ENCODE measurements around the gene KDELR3. TPM values are rescaled to one million over a fixed set of nuclear protein-coding genes. Genes with fewer than 3 reads are reported as not detected.

KDELR3 gene
- polyA plus RNA-seq, 1 donor (not counting 4 experiments of a cell fraction or from before 2014, with no cell fraction given): 10.1 TPM

DNA sequence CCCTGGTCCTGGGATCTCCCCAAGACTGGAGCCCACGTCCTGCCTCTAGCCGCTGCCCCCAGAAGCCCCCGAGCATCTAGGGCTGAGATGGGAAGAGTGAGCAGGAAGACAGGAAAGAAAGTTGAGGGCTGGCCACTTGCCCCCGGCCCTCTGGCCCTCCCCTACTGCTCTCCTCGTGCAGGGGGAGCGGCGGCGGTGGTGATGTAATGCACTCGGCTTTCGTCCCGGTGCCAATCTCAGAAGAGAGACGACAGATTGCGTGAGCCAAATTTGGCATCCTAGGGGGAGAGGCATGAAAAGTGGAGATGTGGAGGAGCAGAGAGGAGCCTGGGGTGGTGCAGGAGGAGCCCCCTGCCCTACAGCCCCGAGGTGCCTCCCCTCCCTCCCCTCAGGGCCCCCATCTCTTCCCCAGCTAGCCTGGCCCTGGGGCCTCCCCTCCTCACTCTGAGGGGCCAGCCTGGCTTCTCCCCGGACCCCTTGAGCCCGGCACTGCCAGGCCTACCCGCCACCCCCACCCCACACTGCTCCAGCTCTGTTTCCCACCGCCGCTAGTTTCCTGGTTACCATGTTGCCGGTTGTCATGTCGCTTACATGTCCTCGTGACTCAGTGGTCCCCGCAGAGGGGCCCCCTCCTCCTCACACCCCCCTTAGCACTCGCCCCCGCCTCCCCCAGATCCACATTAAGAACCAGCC is 15.4 kb upstream of the KDELR3 start:
- no peaks in the 10 kb centered on the region for H3K9me1 ChIP-seq (ENCODE audit: control insufficient read depth, extremely low read depth, insufficient read depth, low read length)
- peaks cover 66% of the 10 kb centered on the region for H3K27me3 ChIP-seq (ENCODE audit: control insufficient read depth, extremely low read depth, insufficient read depth, low read length)
- no peak for FAIRE-seq
- H3K4me3 ChIP-seq (ENCODE audit: control insufficient read depth in 2 of 3, extremely low read depth in 1 of 3, insufficient read depth in 2 of 3, low read depth in 1 of 3, low read length in 3 of 3): no peak overlapping the region
- no peak overlapping the region for H3K27ac ChIP-seq (ENCODE audit: control insufficient read depth, insufficient read depth, low read length)
- dilution Hi-C loops (cut with MboI; ENCODE audit: extremely low pct_ligation_motif_present, low sequenced_read_pairs): no loop called here
- TF ChIP-seq EZH2 (IDR thresholded peaks at IDR 0.05; ENCODE audit: low read length): no peak
- TF ChIP-seq, protein P1, sequence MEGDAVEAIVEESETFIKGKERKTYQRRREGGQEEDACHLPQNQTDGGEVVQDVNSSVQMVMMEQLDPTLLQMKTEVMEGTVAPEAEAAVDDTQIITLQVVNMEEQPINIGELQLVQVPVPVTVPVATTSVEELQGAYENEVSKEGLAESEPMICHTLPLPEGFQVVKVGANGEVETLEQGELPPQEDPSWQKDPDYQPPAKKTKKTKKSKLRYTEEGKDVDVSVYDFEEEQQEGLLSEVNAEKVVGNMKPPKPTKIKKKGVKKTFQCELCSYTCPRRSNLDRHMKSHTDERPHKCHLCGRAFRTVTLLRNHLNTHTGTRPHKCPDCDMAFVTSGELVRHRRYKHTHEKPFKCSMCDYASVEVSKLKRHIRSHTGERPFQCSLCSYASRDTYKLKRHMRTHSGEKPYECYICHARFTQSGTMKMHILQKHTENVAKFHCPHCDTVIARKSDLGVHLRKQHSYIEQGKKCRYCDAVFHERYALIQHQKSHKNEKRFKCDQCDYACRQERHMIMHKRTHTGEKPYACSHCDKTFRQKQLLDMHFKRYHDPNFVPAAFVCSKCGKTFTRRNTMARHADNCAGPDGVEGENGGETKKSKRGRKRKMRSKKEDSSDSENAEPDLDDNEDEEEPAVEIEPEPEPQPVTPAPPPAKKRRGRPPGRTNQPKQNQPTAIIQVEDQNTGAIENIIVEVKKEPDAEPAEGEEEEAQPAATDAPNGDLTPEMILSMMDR (optimal IDR thresholded peaks at IDR 0.05 in 1 of 3, IDR thresholded peaks at IDR 0.05 in 1 of 3, conservative IDR thresholded peaks at IDR 0.05 in 1 of 3; ENCODE audit: extremely low read depth in 1 of 3, insufficient read depth in 2 of 3, low read length in 3 of 3): no peak
- no peak overlapping the region for H2AFZ ChIP-seq (ENCODE audit: control insufficient read depth, low read length)
- no peak overlapping the region for H3K9ac ChIP-seq (ENCODE audit: control insufficient read depth, extremely low read depth, insufficient read depth, low read length)
- no peaks in the 10 kb centered on the region for H3K36me3 ChIP-seq (ENCODE audit: control insufficient read depth in 2 of 2, extremely low read depth in 1 of 2, insufficient read depth in 2 of 2, low read length in 2 of 2)
- no peaks in the 10 kb centered on the region for H4K20me1 ChIP-seq (ENCODE audit: control insufficient read depth, extremely low read depth, insufficient read depth, low read length)
- no peak for DNase-seq (ENCODE audit: low read depth, low spot score)
- no peaks in the 10 kb centered on the region for H3K9me3 ChIP-seq (ENCODE audit: control insufficient read depth, low read depth, low read length)
- H3K4me1 ChIP-seq (ENCODE audit: control insufficient read depth, extremely low read depth, insufficient read depth, low read length): peaks cover 20% of the 10 kb centered on the region
- H3K4me2 ChIP-seq (ENCODE audit: control insufficient read depth, extremely low read depth, insufficient read depth, low read depth, low read length): no peak overlapping the region
- no peaks in the 10 kb centered on the region for H3K79me2 ChIP-seq (ENCODE audit: control insufficient read depth, insufficient read depth, low read length)

DNA sequence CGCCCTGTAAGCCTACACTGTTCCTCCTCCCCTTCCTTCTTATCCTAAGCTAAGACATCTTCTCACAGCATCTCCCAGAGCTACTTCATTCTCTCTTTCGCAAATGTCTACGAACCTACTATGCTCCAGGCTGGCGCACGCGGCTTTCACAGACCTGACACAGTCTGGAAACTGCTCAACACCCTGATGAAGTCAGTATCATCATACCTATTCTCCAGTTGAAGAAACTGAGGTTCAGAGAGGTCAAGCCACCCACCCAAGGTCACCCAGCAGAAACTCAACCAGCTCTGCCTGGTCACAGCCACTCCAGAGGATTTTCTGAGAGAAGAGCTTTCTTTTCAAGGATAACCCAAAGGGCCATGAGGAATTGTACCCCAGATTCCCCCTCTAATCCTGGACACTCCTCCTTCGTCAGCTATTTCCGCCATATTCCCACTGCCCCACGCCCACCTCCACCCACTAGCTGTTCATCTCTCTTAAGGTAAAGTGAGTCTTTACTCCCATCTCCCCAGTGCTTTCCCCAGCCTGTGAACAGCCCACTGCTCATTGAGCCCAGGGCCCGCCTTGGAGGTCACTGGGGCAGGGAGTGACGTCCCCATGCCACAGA is 14.7 kb upstream of the KDELR3 start:
- Histone ChIP-seq H3K27ac (ENCODE audit: control insufficient read depth, insufficient read depth, low read length) (no peak overlapping the region), H3K9me1 (ENCODE audit: control insufficient read depth, extremely low read depth, insufficient read depth, low read length) (no peaks in the 10 kb centered on the region), H3K9ac (ENCODE audit: control insufficient read depth, extremely low read depth, insufficient read depth, low read length) (no peak overlapping the region), H4K20me1 (ENCODE audit: control insufficient read depth, extremely low read depth, insufficient read depth, low read length) (no peaks in the 10 kb centered on the region), H3K79me2 (ENCODE audit: control insufficient read depth, insufficient read depth, low read length) (no peaks in the 10 kb centered on the region), H2AFZ (ENCODE audit: control insufficient read depth, low read length) (no peak overlapping the region), H3K4me2 (ENCODE audit: control insufficient read depth, extremely low read depth, insufficient read depth, low read depth, low read length) (no peak overlapping the region), H3K4me3 (ENCODE audit: control insufficient read depth in 2 of 3, extremely low read depth in 1 of 3, insufficient read depth in 2 of 3, low read depth in 1 of 3, low read length in 3 of 3) (no peak overlapping the region), H3K9me3 (ENCODE audit: control insufficient read depth, low read depth, low read length) (no peaks in the 10 kb centered on the region), H3K4me1 (ENCODE audit: control insufficient read depth, extremely low read depth, insufficient read depth, low read length) (peaks cover 20% of the 10 kb centered on the region), H3K27me3 (ENCODE audit: control insufficient read depth, extremely low read depth, insufficient read depth, low read length) (peaks cover 72% of the 10 kb centered on the region), H3K36me3 (ENCODE audit: control insufficient read depth in 2 of 2, extremely low read depth in 1 of 2, insufficient read depth in 2 of 2, low read length in 2 of 2) (no peaks in the 10 kb centered on the region)
- dilution Hi-C loops (cut with MboI; ENCODE audit: extremely low pct_ligation_motif_present, low sequenced_read_pairs): no loop called here
- FAIRE-seq (no peak), DNase-seq (ENCODE audit: low read depth, low spot score) (no peak)
- TF ChIP-seq EZH2 (IDR thresholded peaks at IDR 0.05; ENCODE audit: low read length): no peak
- TF ChIP-seq, protein P1 (optimal IDR thresholded peaks at IDR 0.05 in 1 of 3, IDR thresholded peaks at IDR 0.05 in 1 of 3, conservative IDR thresholded peaks at IDR 0.05 in 1 of 3; ENCODE audit: extremely low read depth in 1 of 3, insufficient read depth in 2 of 3, low read length in 3 of 3): no peak

Measured in keratinocyte (primary cell).